22Rv1 (cell line): ENCODE data around the gene PRKCE.

ENCODE experiments used
- ZFX ChIP-seq: fragments of 450-650 bp; IDR thresholded peaks from 2 replicates; pipeline ENCODE4 v1.6.1; 2017; ENCODE audit warnings: antibody characterized with exemption, borderline replicate concordance
- TF ChIP-seq, protein P1 (sequence below): fragments of 450-650 bp; IDR thresholded peaks from 2 replicates; pipeline ENCODE4 v1.5.1; 2017; ENCODE audit warnings: mild to moderate bottlenecking

GRCh38 chr2:45643095-45643494, 8.4 kb upstream of the PRKCE start:
- TF ChIP-seq, protein P1, sequence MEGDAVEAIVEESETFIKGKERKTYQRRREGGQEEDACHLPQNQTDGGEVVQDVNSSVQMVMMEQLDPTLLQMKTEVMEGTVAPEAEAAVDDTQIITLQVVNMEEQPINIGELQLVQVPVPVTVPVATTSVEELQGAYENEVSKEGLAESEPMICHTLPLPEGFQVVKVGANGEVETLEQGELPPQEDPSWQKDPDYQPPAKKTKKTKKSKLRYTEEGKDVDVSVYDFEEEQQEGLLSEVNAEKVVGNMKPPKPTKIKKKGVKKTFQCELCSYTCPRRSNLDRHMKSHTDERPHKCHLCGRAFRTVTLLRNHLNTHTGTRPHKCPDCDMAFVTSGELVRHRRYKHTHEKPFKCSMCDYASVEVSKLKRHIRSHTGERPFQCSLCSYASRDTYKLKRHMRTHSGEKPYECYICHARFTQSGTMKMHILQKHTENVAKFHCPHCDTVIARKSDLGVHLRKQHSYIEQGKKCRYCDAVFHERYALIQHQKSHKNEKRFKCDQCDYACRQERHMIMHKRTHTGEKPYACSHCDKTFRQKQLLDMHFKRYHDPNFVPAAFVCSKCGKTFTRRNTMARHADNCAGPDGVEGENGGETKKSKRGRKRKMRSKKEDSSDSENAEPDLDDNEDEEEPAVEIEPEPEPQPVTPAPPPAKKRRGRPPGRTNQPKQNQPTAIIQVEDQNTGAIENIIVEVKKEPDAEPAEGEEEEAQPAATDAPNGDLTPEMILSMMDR, result no peak
- no peak for TF ChIP-seq ZFX
